ENCODE measurements around the gene MT3.
"Not testable (repeated sequence)": the region's sequence is repeated elsewhere in the genome, so short reads cannot be mapped to it uniquely, and the experiment has no call there.

The MT3 gene

DNA sequence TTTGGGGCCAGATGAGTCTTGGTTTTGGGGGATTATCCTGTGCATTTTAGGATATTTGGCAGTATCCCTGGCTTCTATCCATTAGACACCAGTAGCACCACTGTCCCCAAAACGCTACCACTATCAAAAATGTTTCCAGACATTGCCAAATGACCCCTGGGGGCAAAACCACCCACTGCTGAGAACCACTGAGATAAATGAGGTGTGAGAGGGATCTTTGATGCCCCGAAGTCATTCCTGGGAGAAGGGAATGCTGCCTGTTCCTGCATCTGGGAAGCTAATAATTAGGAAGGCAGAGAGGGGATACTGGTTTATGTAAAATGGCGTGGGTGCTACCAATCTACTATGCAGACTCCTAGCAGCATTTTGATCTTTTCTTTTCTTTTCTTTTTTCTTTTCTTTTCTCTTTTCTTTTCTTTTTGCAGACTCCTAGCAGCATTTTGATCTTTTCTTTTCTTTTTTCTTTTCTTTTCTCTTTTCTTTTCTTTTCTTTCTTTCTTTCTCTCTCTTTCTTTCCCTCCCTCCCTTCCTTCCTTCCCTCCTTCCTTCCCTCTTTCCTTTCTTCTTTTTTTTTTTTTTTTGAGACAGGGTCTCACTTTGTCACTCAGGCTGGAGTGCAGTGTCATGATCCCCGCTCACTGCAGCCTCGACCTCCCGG, 8.8 kb upstream of the MT3 start:
- no peak for DNase-seq (ENCODE audit: low read depth)

DNA sequence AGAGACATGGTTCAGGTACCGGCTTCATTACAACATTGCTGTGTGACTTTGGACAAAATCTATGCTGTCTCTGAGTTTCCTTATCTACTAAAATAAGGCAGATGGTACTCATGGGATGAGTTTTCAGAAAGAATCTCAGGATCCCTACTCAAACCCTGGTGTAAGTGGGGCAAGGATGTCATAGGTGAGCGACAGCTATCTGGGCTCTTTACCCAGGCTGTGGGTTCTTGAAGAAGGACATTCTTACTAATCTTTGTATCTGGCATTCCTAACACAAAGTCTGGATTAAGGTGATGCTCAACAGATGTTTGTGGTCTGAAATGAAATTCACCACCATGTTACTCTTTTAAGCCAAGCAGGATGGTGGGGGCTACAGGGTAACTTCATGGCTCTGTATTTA, 6.4 kb upstream of the MT3 start:
- DNase-seq (ENCODE audit: low read depth) = not testable (repeated sequence)

DNA sequence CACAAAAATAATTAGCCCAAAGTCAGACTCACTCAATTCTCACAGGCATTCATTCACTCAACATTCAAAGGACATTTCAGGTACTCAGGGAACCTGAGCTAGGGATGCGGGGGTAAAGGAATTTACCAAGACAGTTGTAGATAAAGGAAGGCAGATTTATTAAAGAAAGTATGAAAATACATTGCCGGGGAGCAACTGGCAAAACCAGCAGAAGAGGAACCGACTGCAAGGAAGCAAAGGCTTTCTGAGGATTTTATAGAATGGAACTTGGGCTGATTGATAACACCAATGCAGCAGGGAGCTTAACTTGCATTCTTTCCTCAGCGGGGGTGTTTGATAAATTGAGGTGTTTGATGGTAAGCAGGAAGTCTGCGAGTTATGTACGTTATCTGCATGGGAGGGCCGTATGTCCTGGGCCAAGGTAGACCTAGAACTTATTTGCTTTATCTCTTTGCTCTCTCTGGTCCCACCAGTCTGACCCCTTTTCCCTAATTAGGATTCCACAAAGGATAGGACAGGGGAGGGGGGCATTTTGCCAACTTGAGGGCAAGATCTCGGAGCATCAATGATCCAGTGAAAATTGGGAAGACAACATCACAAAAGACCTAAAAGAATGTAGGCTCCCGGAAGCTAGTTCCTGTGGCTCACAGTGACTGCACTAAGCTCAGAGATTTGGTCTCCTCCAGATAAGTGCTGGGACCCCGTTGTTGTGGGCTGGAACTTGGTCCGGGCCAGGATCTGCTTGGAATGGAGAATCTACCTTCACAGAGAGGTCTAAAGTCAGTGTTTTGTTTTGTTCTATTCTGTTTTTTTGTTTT, 5.8 kb upstream of the MT3 start:
- no peak for DNase-seq (ENCODE audit: low read depth)

DNA sequence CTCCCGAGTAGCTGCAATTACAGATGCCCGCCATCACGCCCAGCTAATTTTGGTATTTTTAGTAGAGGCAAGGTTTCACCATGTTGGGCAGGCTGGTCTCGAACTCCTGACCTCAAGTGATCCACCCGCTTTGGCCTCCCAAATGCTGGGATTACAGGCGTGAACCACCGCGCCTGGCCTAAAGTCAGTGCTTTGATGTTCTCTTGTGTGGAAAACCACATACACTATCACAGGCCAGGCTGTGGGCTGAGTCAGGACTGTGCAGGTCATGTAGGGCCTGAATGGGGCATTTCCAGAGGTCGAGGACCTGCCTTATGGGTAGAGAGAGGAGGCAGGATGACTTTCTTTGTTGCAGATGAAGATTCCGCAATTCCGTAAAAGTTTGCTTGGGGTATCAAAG, 5.1 kb upstream of the MT3 start:
- DNase-seq (ENCODE audit: low read depth) = no peak

DNA sequence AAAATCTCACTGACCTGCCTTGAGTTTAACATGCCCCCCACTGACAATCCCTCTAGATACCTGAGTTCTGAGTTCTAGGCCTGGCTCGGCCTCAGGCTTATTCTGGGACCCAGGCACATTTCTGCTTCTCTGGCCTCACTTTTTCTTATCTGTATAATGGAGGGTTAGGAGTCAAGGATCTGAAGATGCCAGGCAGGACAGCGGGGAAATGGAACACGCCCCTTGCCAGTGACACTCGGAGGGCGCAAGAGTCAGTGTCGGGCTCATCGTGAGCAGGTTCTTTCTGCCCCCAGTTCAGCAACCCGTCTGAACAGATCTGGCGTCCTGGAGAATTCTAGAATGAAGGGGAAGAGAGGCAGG, 567 bp upstream of the MT3 start:
- DNase-seq (ENCODE audit: low read depth) = no peak

DNA sequence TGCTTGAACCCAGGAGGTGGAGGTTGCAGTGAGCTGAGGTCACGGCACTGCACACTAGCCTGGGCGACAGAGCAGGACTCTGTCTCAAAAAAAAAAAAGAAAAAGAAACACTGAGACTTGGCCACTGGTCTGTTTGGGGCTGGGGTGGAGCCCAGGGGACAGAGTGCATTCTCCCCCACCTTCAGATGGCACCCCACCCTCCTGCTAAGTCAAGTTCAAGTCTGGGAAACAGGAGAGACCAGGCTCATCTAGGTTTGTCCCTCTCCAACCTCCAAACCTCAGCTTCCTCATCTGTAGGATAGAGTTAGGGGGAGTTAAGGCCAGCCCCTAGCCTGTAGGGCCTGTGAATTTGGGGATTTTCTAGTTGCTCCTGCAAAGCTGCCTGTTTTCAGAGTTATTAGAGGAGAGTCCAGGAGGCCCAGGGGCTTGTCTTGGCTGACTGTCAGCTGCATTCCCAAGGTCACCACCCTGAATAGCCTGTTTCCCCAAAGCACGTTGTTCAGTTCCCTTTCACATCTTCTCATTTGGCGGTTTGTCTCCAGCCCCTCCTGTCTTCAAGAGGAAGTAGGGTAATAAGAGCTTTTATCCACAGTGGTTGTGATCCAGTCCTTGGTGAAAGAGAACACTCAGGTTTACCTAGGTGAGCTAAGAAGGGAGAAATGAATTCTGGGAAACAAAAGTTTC, 2.2 kb downstream of the MT3 start:
- DNase-seq (ENCODE audit: low read depth) = no peak

DNA sequence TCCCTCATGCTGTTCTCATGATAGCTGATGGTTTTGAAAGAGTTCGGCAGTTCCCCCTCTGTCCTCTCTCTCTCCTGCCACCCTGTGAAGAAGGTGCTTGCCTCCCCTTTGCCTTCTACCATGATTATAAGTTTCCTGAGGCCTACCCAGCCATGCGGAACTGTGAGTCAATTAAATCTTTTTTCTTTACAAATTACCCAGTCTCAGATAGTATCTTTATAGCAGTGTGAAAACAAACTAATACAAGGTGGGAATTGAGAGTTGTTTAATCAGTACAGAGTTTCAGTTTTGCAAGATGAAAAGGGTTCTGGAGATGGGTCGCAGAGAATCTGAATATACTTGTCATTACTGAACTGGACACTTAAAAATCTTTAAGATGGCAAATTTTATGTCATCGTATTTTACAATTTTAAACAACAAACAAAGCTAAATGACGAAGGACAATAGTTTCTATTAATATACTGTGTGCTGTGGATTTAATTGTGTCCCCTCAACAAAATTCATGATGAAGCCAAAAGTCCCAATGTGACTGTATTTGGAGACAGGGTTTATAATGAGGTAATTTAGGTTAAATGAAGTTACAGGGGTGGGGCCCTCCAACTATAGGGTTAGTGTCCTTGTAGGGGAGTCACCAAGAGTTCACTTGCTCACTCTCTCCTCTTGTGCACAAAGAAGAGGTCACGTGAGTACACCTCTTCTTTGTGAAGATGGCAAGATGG, 4.4 kb downstream of the MT3 start:
- no peak for DNase-seq (ENCODE audit: low read depth)

DNA sequence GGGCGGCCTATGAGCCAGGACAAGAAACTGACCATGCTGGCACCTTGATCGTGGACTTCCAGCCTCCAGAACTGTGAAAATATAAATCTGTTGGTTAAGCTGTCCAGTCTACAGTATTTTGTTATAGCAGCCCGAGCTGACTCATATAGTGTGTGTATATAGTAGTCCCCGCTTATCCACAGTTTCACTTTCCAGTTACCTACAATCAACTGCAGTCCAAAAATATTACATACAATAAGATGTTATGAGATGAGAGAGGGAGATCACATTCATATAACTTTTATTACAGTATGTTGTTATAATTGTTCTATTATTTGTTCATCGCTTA, 4.9 kb downstream of the MT3 start:
- DNase-seq (ENCODE audit: low read depth) = no peak

DNA sequence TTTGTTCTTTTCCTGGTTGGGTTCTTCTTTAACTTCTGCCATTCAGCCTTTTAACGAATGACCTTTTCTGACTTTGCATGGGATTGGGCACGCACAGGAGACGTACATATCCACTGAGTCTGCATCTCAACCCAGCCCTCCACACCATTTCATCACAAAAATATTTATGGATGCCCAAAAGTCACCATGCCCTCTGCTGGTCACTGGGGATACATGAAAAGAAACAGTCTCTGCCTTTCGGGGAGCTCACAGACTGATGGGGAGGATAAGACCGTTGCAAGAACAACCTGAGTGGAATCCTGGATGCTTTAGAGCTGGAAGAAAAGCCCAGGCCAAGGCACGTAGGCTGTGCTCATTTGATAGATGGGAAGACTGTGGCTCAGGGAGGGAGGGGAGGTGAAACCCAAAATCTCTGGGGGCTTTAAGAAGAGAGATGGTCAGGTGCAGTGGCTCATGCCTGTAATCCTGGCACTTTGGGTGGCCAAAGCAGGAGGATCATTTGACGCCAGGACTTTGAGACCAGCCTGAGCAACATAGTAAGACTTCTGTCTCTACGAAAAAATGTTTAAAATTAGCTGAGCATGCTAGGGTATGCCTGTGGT, 11.2 kb downstream of the MT3 start:
- DNase-seq (ENCODE audit: low read depth) = peak; percentile 47

DNA sequence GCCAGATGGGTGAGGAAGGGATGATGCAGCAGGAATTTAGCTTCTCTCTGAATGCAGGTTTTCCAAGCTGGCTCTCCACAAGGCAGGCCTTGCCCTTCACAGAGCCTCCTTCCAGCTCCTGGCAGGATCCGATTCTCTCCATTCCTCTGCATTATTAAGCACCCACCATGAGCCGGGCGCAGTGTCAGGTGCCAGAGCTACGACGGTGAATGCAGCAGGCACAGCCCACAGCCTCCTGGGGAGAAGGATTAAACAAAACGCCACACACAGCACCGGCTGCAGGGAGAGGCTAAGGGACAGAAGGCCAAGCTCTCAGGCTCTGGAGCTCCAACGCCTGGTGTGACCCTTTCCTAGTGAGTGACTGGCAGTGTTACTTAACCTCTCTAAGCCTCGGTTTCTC, 12.0 kb downstream of the MT3 start:
- no peak for DNase-seq (ENCODE audit: low read depth)

DNA sequence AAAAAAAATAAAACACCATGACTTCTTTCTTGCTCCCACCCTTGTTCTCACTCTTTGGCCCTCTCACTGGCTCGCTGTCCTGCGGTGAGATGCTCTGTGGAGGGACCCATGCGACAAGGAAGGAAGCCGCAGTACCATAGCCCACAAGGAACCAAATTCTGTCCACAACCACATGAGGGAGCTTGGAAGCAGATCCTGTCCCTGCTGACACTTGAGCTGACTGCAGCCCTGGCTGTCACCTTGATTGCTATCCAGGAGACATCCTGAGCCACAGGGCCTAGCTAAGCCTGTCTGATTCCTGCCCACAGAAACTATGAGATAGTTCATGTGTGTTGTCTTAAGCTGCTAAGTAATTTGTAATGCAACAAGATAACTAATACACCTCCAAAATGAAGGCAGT, 14.3 kb downstream of the MT3 start:
- DNase-seq (ENCODE audit: low read depth) = no peak

DNA sequence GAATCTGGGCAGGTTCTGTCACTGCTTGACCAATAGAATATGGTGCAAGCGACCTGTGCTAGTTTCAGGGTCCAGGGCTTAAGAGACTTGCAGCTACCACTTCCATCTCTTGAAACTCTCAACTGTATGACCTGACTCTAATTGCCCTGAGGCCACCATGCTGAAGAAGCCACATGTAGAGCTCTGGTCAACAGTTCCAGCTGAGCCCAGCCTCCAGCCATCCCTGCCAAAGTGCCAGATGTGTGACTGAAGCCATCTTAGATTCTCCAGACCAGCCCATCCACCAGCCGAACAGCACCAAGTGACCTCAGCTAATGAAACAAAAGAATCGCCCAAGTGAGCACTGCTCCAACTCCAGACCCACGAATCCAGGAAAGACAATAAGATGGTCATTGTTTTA, 15.6 kb downstream of the MT3 start:
- DNase-seq (ENCODE audit: low read depth) = no peak

DNA sequence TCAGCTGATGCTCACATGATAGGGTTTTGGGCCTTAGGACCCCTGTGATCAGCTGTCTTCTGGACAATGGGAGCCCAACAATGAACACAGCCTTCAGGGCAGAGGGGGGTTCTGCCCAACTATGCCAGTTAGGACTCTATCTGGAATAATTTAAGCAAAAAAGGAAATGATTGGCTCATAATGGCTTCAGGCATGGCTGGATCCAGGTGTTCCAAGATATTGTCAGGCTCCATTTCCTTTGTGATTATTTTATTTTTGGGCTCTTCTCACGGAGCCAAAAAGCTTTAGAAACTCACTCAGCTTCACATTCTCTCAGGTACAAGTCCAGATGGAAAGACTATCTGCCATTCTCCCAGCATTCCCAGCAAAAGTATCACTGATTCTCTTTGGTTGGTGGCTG, 16.1 kb downstream of the MT3 start:
- DNase-seq (ENCODE audit: low read depth) = no peak

DNA sequence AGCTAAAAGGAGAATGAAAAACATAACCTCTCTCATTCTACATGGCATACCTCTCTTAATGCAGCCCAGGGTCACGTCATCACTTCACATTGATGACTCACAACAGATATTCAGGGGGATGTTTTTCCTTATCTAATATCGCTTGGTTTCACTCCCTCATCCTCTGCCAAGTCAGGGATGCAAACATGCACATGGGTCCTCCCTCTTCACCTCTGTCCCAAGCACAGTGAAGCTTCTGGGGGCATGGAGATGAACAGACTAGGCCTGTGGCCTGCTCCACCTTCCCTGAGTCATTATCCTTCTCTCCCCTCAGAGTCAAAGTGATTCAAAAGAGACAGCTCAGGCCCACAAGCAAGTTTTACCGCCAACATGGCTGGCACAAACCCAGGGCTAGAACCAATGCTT, 16.7 kb downstream of the MT3 start:
- DNase-seq (ENCODE audit: low read depth) = peak; percentile 81

DNA sequence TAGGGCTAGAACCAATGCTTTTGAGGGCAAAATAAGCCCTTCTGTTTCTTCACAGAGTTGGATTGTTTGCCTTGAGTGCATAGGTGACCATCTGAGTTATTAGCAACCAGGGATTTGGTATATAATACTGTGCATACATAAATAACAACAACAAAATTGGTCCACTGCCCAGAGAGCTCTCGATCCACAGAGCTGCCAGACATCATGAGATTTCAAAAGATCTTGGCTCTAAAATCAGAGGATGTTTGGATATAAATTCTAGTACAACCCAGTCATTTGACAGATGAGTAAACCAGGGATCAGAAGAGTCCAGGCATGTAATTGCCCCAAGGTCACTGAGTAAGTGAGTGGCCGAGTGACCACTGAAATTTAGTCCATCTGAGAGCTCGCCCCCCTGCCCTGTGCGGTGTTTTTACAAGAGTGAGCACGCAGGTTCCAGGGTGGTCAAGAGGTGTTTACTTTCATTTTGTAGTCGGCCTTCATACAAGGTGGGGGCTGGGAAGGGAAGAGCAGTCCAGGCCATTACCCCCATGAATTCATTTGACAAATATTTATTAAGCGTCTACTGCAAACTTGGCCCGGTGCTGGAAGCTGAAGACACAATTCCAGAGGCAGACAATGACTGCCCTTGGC, 17.3 kb downstream of the MT3 start:
- peak; percentile 85 for DNase-seq (ENCODE audit: low read depth)

DNA sequence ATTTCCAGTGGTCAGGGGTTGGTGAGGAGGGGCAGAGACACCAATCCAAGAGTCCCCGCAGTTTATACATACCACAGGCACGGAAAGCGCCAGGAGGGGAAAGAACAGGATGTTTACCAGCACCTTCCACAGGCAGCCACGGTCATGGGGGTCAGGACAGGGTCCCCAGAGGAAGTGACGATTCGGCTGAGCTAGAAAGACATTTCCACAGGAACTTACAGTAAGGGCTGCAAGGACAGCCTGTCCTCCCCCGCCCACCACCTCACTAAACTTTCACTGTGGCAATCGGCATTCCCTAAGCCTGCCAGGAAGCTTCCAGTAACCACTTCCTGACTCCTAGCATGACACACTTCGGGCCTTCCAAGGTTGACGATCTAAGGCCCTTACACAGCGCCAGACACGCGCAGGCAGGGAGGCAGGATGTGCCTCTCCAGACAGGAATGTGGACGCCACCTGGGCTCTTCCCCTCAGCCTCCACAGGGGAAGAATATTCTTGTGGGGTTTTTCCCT, 17.8 kb downstream of the MT3 start:
- DNase-seq (ENCODE audit: low read depth) = peak; percentile 96

DNA sequence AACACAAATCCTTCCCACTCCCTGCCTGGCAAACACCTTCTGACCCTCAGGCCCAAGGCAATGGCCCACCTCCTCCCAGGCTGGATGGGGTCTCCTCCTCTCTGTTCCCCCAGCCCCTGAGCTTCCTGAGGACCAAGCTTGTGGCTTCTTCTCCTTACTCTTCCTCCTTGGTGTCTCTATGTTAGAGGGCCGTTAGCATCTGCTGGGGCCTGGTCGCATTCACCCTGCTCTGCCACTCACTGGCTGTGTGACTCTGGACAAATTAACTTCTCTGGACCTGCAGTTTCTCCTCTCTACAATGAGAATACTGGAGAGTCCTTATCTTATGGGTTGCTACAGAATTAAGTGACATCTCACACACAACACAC, 18.3 kb downstream of the MT3 start:
- no peak for DNase-seq (ENCODE audit: low read depth)

DNA sequence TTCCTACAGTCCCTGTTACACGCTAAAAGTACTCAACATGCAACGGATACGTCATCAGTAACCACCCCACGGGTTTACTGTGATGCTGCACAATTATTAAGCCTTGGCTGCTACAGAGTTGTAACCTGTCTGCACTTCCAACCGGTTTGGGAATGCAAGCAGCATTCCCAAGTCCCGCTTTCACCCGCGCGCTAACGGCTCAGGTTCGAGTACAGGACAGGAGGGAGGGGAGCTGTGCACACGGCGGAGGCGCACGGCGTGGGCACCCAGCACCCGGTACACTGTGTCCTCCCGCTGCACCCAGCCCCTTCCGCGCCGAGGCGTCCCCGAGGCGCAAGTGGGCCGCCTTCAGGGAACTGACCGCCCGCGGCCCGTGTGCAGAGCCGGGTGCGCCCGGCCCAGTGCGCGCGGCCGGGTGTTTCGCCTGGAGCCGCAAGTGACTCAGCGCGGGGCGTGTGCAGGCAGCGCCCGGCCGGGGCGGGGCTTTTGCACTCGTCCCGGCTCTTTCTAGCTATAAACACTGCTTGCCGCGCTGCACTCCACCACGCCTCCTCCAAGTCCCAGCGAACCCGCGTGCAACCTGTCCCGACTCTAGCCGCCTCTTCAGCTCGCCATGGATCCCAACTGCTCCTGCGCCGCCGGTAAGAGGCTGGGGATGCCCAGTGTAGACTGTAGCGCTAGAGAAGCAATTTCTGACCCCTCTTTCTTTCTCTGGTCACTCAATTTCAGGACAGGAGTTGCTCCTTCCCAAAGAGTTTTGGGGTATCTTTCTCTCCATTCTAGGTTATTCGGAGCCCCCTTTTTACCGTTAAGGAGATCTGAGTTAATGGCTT, 18.9 kb downstream of the MT3 start, which contains the start of gene MT2A:
Gene MT2A, plus strand, starts transcription at position 542 of the 833 bp plus-strand sequence. Its CDS starts 72 bp downstream, at position 614.
- peak; percentile 96 for DNase-seq (ENCODE audit: low read depth)

DNA sequence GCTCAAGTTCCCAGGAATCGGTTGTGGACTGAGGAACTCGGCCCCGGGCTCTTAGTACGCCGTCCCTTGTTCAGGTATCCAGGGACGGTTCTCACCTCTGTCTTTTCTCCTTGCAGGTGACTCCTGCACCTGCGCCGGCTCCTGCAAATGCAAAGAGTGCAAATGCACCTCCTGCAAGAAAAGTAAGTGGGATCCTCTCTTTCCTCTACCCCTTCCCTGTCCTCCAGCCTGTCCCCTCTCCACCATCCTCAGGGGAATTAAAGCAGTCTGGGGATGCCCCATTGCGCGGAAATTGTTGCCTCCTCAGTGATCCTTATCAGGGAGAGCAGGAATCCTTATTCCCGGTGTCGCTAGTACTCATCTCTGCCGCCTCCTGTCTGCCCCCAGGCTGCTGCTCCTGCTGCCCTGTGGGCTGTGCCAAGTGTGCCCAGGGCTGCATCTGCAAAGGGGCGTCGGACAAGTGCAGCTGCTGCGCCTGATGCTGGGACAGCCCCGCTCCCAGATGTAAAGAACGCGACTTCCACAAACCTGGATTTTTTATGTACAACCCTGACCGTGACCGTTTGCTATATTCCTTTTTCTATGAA, 19.6 kb downstream of the MT3 start:
- DNase-seq (ENCODE audit: low read depth) = no peak

DNA sequence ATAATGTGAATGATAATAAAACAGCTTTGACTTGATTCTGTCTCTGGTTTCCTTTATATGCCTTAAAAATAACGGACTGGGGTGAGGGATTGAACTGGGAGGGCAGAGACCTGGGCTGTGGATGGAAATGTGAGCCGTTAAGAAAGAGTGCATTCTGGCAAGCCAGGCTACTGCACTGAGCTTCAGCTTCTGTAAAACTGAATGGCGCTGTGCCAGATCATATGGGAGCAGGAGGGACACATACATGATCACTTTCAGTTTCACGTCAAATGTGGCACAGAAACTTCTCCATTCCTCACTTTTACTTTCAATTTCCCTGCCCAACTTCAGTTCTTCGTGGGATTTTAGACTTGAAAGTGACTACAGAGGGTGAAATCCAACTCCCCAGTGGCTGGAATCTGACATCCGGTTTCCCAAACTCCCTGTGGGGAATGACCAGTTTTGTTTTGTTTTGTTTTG, 20.2 kb downstream of the MT3 start:
- peak; percentile 70 for DNase-seq (ENCODE audit: low read depth)
